GM21367 (cell line): ENCODE data around the gene ELAVL1.
"Not testable (repeated sequence)": the region's sequence is repeated elsewhere in the genome, so short reads cannot be mapped to it uniquely, and the experiment has no call there.

Source experiments
- ATAC-seq: cut with Tn5 transposase; IDR thresholded peaks from one replicate; pipeline ENCODE4 v1.9.1; 2021; ENCODE audit not compliant: unreplicated experiment

The ELAVL1 gene

GRCh38 chr19:8005534-8006256 is at the start of gene ELAVL1:
TSS of gene ELAVL1 (minus strand) at chr19:8005641. CDS start at chr19:7991815, 13,826 bp downstream.
- ATAC-seq, result peak; percentile 51

GRCh38 chr19:8054169-8054568 is 48.7 kb upstream of the ELAVL1 start:
- ATAC-seq, result no peak

- no peak for ATAC-seq
Measured at GRCh38 chr19:8052464-8052859, 47.0 kb upstream of the ELAVL1 start, which contains the start of gene CCL25. TSS of gene CCL25 (plus strand) at chr19:8052760. CDS start at chr19:8053050, 290 bp downstream.

- ATAC-seq, result peak; percentile 75
Measured at GRCh38 chr19:8050274-8051096, 45.0 kb upstream of the ELAVL1 start.

GRCh38 chr19:8046569-8047165 is 41.2 kb upstream of the ELAVL1 start:
- ATAC-seq, result no peak

DNA sequence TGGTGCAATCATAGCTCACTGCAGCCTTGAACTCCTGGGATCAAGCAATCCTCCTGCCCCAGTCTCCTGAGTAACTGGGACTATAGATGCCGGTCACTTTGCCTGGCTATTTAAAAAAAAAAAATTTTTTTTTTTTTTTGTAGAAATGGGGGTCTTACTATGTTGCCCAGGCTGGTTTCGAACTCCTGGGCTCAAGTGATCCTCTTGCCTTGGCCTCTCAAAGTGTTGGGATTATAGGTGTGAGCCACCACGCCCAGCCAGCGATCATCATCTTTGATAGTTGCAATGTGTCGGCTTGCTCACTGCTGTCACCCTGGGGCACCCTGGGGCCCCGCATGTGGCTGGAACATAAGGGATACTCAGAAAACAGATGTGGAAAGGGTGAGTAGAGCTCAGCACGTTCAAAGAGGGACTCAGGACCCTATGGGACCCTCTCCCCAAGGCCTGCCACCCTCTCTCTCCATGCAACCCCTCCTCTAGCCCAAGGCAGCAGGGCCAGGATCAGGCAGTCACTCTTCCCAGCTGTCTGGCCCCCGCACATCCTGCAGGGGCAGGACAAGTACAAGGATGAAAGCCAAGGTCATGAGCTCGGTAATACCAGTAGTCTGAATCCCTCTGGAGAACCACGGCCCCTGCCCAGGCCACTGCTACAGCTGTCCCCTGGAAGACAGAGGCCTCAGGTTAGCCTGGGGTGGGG is 40.6 kb upstream of the ELAVL1 start:
- ATAC-seq, result no peak

GRCh38 chr19:8044018-8044417 is 38.6 kb upstream of the ELAVL1 start:
- ATAC-seq, result no peak

DNA sequence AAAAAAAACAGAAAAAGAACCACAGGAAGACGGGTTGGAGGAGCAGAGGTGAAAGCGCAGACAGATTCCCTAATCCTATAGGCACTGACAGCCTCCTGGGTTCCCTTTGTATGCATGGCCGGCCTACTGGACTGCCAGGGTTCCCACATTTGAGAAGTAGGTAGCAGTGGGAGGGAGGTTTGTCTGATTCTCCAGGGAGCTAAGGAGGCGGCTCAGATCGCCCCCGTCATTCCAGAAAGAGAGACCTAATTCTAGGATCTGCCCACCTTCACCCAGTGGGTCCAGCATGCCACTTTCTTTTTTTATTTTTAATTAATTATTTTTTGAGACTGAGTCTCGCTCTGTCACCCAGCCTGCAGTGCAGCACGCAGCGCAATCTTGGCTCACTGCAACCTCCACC is 37.5 kb upstream of the ELAVL1 start:
- ATAC-seq, result no peak

GRCh38 chr19:8041531-8041931 is 36.1 kb upstream of the ELAVL1 start:
- ATAC-seq, result no peak

DNA sequence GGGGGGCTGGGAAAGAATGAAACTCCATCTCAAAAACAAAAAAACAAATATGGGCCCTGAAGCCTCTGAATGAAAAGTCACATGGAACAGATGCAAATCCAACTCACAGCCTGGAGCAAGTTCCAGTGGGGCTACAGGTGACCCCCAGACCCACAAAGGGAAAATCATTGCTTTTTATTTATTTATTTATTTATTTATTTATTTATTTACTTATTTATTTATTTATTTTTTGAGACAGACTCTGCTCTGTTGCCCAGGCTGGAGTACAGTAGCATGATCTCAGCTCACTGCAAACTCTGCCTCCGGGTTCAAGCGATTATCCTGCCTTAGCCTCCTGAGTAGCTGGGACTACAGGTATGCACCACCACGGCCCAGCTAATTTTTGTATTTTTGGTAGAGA is 33.8 kb upstream of the ELAVL1 start:
- ATAC-seq, result no peak

DNA sequence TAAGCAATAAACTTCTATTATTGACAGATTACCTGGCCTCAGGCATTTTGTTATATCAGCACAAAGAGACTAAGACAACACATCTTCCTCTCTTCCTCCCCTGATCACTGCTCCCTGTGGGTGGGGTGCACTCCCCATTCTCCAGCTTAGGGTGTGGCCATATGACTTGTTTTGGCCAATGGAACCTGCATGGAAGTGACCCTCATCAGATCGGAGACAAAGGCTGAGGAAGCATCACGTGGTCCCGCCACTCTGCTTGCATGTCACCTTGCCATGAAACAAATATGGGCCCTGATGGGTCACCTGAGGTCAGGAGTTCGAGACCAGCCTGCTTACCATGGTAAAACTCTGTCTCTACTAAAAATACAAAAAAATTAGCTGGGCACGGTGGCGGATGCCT is 33.4 kb upstream of the ELAVL1 start:
- no peak for ATAC-seq

DNA sequence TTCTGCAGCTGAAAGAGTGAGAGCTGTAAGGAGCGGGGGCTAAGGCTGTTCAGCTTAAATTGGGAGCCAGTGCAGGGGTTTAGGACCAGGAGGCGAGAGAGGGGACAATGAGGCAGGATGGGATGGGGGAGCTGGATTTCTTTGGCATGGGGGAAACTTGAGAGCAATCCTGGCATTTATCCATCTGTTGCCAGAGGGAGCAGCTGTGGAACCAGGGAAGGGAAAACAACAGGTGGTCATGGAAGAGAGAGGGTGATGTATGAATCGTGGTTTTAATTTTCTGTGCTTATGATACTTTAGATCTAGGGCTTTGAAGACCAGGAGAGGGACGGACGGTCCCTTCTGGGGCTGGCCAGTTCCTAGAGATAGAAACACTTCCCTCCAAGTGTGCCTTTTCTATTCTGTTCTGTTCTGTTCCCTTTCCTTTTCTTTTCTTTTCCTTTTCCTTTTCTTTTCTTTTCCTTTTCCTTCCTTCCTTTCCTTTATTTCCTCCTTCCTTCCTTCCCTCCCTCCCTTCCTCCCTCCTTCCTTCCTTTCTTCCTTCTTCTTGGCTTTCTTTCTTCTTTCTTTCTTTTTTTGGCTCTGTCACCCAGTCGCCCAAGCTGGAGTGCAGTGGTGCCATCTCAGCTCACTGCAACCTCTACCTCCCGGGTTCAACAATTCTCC is 31.1 kb upstream of the ELAVL1 start:
- no peak for ATAC-seq

GRCh38 chr19:8034178-8034525 is 28.7 kb upstream of the ELAVL1 start:
- no peak for ATAC-seq

GRCh38 chr19:8033287-8034177 is 28.1 kb upstream of the ELAVL1 start:
- not testable (repeated sequence) for ATAC-seq

GRCh38 chr19:8030960-8031359 is 25.5 kb upstream of the ELAVL1 start:
- ATAC-seq, result no peak

DNA sequence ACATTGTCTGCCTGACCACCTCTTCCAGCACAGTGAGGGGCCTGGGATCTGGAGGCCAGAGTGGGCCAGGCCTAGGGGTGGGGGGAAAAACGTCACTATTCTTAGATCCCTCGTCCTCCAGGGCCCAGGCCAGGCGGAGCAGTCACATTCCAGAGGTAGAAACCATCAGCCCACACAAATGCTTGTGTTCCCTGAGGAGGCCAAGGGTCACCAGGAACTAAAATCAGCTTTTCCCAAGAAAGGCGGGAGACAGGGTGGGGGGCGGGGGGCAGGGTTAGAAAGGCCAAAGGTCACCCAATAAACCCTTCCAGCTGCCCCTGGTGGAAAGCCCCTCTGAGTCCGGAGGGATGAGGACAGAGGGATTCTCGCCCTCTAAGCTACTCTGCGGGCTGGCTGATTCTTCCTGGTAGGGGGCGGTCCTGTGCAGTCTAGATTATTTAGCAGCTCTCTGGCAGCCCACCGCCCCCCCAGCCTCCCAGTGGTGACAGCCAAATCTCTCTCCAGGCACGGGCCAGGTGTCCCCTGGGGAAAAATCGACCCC is 23.6 kb upstream of the ELAVL1 start:
- no peak for ATAC-seq

GRCh38 chr19:8025316-8025715 is 19.9 kb upstream of the ELAVL1 start:
- no peak for ATAC-seq

GRCh38 chr19:8024256-8024655 is 18.8 kb upstream of the ELAVL1 start:
- ATAC-seq, result not testable (repeated sequence)

DNA sequence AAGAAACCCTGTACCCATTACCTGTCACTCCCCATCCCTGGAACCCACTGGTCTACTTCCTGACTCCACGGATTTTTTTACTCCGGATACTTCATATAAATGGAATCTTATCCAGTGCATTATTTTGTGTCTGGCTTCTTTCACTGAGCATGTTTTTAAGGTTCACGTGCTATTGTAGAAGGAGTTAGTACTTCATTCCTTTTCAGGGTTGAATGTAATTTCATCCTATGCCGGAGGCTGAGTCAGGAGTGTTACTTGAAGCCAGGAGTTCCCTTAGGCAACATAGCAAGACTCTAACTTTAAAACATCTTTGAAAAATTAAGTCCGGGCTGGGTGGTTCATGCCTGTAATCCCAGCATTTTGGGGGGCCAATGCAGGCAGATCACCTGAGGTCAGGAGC is 17.9 kb upstream of the ELAVL1 start:
- ATAC-seq, result no peak
